GM21786 (cell line): ENCODE measurements around the gene GRK1.

Experiments
- ATAC-seq: cut with Tn5 transposase; IDR thresholded peaks from one replicate; pipeline ENCODE4 v1.9.1; 2021; ENCODE audit not compliant: unreplicated experiment

GRK1 gene

GRCh38 chr13:113632706-113633484 lies 34.1 kb upstream of the GRK1 start:
- ATAC-seq: no peak

GRCh38 chr13:113633485-113633873 lies 33.5 kb upstream of the GRK1 start:
- no peak for ATAC-seq

GRCh38 chr13:113634279-113635047 lies 32.6 kb upstream of the GRK1 start:
- no peak for ATAC-seq

GRCh38 chr13:113635048-113635420 lies 32.0 kb upstream of the GRK1 start:
- ATAC-seq: no peak

- no peak for ATAC-seq
Observed at GRCh38 chr13:113635709-113636108, 31.3 kb upstream of the GRK1 start.

- ATAC-seq: no peak
Observed at GRCh38 chr13:113636266-113636963, 30.6 kb upstream of the GRK1 start.

GRCh38 chr13:113637262-113638160 lies 29.5 kb upstream of the GRK1 start:
- ATAC-seq: no peak

GRCh38 chr13:113638173-113638746 lies 28.8 kb upstream of the GRK1 start:
- no peak for ATAC-seq

- ATAC-seq: no peak
Observed at GRCh38 chr13:113638806-113639205, 28.2 kb upstream of the GRK1 start.

- ATAC-seq: no peak
Observed at GRCh38 chr13:113639616-113640262, 27.3 kb upstream of the GRK1 start.

- no peak for ATAC-seq
Observed at GRCh38 chr13:113641426-113641825, 25.6 kb upstream of the GRK1 start.

- ATAC-seq: no peak
Observed at GRCh38 chr13:113642563-113642962, 24.5 kb upstream of the GRK1 start.

- no peak for ATAC-seq
Observed at GRCh38 chr13:113643593-113643992, 23.4 kb upstream of the GRK1 start.

GRCh38 chr13:113644800-113645199 lies 22.2 kb upstream of the GRK1 start:
- no peak for ATAC-seq

GRCh38 chr13:113645329-113645728 lies 21.7 kb upstream of the GRK1 start:
- no peak for ATAC-seq

- no peak for ATAC-seq
Observed at GRCh38 chr13:113646376-113646775, 20.6 kb upstream of the GRK1 start.

- no peak for ATAC-seq
Observed at GRCh38 chr13:113646921-113647340, 20.1 kb upstream of the GRK1 start.

- no peak for ATAC-seq
Observed at GRCh38 chr13:113647351-113648215, 19.4 kb upstream of the GRK1 start.

- no peak for ATAC-seq
Observed at GRCh38 chr13:113648216-113648610, 18.8 kb upstream of the GRK1 start.
